CD4-positive, alpha-beta T cell treated with Interleukin-10 for 1 hour (primary cell): ENCODE data around the gene CLIC1.
A peak's percentile ranks its signal among the peaks of the same experiment; 100 is the strongest.
"Not testable (repeated sequence)": the region's sequence is repeated elsewhere in the genome, so short reads cannot be mapped to it uniquely, and the experiment has no call there.

Source experiments
- DNase-seq: peaks from one replicate; pipeline ENCODE4 v3.0.0-alpha.2; 2020

Gene CLIC1

DNA sequence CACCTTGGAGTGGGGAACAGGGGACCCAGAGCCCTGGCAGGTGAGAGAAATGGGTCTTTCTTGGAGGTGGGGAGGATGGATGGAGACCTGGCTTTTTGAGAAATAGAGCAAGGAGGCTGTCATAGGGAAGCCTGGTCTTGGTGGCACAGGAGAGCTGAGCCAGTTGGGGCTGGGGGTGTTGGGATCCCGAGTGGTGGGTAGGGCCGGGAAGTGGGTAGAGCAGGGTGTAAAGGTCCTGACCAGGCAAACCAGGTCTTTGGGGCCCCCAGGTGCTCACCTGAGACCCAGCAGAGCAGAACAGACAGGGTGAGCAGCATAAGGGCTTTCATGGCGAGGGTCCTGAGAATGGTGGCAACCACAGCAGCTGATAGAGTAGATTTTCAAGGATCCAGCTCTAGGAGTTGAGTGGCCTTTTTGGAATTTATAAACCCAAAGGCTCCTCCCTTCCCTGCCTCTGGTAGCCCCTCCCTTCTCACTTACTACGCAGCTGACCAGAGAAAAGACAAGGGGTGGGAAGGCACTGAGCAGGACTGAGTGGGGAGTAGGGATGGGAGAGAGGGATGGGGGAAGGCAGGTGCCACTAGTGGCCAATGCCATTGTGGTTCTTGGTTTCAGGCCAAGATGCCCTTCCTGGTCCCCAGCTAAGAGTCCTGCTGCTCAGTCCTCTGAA is 14.8 kb downstream of the CLIC1 start, which contains the start of gene LY6G6C:
Gene LY6G6C, minus strand, starts transcription at position 396 of the 670 bp plus-strand sequence. Its CDS starts 67 bp downstream, at position 329.
- no peak for DNase-seq

DNA sequence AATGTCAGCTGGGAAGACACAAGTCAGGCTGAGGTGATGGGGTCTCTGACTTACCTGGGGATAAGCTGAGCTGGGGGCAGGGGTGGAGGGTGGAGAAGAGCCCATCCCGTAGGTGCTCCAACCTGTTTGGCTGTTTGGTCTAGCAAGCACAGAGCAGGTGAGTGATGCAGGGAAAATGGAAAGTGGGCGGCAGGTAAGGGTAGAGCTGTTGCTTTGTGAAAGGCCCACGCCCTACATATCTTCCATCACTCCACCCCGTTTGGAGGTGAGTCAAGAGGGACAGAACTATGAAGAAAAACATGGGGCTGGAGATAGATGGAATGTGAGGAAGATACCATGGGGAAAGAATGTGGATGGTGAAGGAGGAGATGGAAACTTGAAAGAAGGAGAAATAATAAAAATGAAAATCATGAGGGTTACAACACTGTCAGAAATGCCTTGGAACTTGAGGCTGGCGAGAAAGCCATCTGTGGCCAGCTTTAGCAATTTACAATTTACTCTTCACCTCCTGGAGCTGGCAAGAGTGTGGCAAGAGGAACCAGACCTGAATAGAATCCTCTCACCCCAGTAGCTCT is 16.0 kb downstream of the CLIC1 start:
- no peak for DNase-seq

DNA sequence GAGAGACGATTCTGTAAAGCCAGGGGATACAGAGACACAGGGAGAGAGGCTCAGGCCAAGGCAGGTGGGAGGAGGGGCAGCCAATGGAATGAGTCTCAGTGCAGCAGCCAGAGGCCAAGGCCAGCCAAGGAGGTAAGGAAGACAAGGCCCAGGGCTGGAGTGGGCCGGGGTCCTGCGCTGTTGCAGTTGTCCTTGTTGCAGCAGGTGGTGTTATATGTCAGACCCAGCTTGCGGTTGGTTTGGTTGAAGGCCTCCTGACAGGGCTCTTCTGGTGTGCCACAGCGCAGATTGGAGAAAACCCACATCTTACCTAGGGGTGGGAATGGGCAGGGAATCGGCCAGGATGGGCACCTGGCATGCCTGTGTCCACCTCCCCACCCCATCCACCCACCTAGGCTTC is 17.3 kb downstream of the CLIC1 start:
- no peak for DNase-seq

DNA sequence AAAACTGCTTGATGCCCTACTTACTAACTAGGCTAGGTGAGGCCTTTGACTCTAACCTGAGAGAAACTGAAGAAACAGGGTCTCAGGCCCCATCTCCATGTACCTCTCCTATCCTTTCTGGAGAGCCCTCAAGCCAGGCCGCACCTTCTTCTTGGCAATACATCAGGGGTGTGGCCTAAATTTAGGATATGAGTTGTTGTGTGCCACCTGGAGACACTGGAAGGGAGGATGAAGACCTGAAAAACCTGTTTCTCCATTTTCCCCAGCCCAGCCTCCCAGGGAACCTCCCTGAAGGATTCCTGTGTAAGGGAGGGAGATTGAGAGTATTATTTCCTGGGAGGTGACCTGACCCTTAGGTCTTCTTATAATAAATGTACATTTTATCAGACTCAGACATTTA is 18.1 kb downstream of the CLIC1 start:
- no peak for DNase-seq

DNA sequence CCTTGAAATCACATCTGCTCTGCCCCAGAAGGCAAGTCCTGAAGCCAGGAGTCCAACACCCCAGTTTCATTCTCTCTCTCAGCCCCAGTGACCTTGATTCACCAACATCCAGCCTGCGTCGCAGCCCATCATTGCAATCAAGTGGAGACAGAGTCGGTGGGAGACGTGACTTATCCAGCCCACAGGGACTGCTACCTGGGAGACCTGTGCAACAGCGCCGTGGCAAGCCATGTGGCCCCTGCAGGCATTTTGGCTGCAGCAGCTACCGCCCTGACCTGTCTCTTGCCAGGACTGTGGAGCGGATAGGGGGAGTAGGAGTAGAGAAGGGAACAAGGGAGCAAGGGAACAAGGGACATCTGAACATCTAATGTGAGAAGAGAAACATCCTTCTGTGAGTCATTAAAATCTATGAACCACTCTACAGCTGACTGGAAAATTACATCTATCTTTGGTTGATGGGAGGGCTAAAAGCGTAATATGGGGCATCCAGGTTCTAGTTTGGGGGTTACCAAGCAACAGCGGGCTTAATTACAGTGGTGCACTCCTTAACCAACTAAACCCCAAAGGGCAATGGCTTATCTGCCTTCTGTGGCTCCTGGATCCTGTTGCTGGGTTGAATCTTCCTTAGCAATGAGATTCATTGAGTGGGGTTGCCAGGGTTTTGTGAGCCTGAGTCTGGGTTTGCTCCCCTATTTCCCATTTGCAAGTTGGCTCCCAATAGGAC is 18.7 kb downstream of the CLIC1 start:
- no peak for DNase-seq

DNA sequence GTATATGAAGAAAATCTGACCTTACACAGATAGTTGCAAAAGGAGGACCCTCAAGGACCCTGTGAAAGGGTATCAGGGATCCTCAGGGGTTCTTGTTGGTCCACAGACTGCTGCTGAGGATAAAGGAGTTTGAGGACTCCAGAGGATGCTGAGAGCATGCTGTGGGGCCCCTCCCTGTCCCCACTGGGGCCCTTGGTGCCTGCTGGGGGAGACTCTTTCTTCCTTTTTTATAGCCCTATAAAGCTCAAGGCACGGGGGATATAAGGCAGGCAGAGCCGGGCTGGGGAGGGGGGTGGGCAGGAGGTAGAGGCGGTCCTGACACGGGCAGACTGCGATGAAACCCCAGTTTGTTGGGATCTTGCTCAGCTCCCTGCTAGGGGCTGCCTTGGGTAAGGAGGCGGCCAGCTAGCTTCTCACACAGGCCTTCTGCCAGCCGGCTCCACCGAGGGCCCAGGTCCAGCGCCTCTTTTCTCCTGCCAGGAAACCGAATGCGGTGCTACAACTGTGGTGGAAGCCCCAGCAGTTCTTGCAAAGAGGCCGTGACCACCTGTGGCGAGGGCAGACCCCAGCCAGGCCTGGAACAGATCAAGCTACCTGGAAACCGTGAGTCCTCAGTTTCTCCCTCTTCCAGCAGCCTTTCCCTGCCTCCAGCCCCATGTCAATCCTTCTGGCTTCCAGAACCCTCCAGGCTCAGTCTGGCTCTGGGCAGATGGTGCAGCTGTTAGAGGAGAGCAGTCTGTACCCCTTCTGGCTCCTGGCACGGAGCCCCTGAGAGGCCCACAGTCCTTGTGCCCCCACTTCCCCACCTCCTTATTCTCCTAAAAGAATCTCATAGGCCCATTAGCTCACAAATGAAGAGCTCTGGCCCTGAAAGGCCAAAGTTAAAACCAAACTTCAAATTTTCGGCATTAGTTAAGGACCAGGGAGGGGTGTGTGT is 21.0 kb downstream of the CLIC1 start, which contains the start of gene LY6G6D:
Gene LY6G6D, plus strand, starts transcription at position 327 of the 937 bp plus-strand sequence. Its CDS starts 8 bp downstream, at position 335.
- DNase-seq = no peak

DNA sequence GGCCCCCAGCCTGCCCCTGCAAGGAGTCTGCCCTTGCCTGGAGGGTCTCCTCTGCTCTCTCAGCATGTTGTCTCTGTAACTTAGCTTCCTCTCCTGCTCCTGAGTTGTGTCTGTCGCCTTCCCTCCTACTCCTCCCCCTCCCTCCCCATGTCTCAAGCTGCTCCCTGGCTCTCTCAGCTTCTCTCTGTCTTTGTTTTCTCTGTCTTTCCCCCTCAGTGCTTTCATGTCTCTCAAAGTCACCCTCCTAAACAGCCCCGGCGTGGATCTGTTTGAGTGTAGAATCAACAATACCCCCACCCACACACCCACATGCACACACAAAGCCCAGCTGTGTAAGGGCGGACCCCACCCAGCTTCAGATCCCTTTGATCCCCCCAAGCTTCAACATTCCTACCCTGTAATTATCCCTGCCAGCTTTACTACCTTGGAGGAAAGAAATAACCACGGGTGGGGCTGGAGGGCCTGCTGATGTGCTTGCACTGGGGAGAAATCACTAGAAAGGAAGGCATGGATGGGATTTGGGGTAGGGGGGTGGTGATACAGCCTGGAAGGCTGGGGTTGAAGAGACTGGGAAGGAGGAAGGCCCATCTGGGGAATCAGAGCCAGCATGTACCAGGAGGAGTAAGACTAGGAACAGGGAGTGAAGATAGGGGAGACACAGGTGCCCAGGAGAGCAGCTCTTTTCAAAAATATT is 22.2 kb downstream of the CLIC1 start:
- DNase-seq = no peak

DNA sequence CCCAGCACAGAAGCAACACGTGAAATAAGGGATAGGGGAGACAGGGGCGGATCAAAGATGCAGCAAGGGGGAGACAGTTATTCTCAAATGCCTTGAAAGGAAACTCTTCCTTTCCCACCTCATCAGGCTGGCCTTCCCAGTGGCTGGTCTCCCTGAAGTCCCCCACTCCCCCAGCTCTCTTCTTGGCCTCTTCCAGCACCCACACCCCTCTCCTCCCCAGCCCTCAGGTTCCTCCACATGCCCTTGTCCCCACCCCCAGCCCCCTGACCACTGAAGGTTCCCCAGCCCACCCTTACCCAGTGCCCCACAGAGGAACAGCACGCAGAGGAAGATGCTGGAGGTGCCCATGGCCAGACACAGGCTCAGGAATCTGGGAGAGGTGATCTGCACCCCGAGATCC is 22.9 kb downstream of the CLIC1 start:
- DNase-seq = no peak

DNA sequence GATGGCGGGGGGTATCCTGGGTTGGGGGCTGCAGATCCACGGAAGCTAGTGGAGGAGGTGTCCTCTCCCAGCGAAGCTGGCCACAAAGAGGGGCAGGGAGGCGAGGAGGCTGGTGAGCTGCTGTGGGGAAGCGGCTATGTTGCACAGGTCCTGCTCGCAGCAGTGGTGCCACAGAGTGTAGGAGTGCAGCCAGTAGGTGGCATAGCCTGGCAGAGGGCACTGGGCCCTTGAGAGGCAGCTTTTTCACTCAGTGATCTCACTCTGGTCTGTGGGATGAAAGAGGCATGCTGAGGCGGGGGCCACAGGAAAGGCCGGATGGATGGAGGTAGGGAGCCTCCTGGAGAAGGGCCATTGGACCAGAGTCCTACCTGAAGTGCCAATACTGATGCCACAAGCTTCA is 24.0 kb downstream of the CLIC1 start:
- peak; percentile 29 for DNase-seq

DNA sequence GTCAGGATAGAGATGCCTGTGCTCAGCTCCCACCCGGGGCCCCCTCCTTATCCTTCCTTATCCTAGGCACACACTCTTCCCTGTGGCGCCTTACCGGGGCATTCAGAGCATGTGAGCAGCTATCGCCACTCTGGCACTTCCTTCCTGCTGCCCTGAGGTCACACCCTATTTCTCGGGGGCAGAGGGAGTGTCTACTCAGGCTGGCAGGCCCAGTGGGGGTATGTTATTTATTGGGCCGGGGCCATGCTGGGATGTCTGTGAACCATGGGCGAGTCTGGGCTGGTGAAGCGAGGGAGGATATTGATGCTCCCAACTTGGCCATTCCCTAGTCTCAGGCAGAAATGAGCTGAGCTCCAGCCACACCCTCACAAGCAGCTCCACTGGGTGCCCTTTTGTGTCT is 25.1 kb downstream of the CLIC1 start:
- no peak for DNase-seq

DNA sequence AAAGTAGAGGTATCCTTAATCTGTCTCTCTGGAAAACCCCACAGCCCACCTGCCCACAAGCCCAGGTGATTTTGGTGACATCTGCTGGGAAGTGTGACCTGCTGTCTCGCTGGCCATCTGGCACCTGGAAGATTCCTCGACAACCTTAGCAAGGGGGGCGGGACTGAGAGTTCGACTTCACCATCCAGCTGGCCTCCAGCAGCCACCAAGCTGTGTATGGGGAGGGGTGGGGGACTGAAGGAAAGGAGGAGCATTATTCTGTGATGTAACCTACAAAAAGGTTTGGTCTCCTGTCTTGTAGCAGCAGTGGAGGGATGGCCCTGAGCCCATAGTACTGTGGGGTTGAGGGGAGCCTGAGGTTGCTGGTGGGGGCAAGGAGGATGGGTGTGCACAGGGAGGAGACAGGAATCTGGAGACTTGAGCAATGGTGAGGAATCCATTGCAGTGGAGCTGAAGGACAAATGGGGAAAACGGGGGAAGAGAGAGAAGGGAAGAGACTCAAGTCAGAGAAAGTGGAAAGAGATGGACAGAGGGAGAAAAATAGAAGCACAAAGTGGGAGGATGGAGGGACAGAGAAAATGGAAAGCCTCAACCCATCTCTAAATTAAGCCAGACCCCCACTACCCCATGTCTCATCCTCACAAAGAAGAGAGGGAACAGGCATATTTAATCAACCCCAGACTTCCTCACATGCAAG is 25.7 kb downstream of the CLIC1 start:
- DNase-seq = no peak

DNA sequence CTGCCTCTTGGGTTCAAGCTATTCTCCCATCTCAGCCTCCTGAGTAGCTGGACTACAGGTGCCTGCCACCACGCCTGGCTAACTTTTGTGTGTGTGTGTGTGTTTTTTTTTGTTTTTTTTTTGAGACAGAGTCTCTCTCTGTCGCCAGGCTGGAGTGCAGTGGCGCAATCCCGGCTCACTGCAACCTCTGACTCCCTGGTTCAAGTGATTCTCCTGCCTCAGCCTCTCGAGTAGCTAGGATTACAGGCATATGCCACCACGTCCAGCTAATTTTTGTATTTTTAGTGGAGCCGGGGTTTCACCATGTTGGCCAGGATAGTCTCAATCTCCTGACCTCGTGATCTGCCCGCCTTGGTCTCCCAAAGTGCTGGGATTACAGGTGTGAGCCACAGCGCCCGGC is 27.2 kb downstream of the CLIC1 start:
- DNase-seq = not testable (repeated sequence)

DNA sequence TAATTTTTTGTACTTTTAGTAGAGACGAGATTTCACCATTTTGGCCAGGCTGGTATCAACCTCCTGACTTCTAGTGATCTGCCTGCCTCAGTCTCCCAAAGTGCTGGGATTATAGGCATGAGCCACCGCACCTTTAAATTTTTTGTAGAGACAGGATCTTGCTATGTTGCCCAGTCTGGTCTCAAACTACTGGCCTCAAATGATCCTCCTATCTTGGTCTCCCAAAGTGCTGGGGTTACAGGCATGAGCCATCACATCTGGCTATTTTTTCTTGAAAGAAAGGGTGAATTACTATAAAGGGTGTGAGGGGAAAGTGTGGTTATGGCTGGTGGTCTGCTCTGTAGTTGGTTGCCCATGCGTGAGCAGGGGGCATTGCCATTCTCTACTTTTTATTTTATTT is 28.1 kb downstream of the CLIC1 start:
- DNase-seq = no peak

DNA sequence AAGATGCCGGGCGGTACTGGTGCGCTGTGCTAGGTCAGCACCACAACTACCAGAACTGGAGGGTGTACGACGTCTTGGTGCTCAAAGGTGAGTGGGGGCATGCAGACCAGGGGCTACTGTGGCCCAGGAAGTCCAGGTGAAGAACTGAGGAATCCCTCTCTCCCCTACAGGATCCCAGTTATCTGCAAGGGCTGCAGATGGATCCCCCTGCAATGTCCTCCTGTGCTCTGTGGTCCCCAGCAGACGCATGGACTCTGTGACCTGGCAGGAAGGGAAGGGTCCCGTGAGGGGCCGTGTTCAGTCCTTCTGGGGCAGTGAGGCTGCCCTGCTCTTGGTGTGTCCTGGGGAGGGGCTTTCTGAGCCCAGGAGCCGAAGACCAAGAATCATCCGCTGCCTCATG is 28.6 kb downstream of the CLIC1 start:
- no peak for DNase-seq

DNA sequence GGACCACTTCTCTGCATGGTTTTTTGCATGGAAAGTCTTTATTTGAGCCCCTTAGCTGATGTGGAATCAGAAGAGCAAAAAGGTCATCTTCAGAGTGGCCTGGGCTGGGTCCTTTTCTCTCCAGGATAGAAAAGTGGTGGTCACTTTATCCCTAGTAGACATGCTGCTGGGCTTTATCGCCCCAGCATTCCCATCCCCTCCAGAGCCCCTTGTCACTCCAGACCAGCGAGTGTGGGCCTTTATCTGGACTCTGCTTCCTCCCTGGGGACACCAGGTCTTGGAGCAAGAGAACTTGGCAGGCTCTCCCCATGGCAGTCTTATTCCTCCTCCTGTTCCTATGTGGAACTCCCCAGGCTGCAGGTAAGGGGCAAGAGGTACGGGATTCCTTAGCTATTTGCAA is 29.7 kb downstream of the CLIC1 start, which contains the start of gene LY6G6F:
Gene LY6G6F, plus strand, starts transcription at position 268 of the 400 bp plus-strand sequence. Its CDS starts 41 bp downstream, at position 309.
- DNase-seq = no peak

DNA sequence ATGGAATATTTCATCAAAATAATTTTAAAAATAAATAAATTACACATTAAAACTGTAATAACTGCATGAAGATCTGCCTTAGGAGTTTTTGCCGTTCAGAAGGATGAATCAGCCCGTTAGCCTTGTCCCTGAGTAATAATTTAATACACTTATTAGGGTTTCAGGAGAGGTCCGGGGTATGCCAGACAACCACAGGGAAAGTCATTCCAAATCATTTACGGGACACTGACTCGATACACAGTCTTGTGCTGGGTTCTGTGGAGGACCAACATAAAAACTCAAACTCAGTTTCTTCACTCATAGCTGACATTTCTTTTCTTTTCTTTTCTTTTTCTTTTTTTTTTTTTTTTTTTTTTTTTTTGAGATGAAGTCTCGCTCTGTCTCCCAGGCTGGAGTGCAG is 30.4 kb downstream of the CLIC1 start:
- DNase-seq = no peak

DNA sequence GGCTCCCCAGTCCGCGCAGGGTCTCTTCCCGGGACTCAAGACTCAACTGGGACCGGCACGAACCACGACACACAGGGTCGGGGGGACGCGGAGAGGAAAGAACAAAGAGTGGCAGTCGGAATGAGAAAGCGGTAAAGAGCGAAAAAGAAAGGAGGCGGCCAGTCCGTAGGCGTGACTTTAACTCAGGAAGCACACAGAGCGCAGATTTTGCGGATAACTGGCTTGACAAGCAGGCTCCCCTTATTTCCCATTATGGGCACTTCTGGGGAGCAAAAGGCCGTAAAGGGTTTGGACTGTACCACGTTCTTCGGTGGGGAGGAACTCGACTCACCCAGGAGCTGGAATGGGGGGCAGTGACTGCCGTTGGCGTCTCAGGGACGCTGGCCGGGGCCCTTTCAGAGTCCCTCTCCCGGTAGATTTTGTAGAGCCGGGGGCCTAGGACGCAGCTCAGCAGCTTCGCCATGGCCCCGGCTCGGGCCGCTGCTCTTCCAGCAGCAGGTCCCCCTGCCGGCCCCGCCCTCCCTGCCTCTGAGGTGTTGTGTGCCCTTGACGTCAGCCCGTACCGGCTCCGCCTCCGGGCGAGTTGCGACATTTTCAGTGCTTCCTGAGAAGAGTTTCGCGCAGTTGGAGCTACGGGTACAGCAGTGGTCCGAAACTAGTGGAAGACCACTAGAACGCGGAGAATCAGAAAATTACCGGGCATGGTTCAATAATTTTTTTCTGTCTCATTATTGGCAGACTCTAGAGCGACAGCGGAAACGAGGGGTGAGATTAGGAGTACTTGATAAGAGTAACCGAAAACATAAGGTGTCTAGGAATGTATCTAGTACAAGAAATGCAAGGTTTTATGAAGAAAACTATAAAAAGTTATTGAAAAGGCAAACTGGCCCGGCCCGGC is 33.3 kb downstream of the CLIC1 start, which contains the start of gene ABHD16A:
Gene ABHD16A, minus strand, starts transcription at position 506 of the 898 bp plus-strand sequence. Its CDS starts 43 bp downstream, at position 463.
- DNase-seq = peak; percentile 98

DNA sequence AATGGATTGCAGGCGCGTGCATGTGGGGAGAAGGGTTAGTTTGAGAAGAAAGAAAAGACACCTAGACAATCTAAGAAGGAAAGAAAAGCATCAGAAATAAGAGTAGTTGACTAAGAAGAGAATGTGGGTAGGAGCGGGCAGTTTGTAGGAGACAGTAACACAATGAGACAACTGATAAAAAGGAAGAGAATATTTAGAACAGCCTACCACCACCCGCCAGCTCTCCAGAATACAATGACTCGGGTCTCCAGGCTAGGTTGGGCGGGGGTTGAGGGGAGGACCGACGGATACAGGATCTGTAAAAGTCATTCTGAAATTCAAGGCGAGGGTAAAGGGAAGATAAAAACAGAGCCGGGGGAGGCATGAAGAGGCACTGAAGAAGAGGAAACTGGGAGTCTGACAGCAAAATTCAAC is 33.9 kb downstream of the CLIC1 start:
- peak; percentile 15 for DNase-seq

DNA sequence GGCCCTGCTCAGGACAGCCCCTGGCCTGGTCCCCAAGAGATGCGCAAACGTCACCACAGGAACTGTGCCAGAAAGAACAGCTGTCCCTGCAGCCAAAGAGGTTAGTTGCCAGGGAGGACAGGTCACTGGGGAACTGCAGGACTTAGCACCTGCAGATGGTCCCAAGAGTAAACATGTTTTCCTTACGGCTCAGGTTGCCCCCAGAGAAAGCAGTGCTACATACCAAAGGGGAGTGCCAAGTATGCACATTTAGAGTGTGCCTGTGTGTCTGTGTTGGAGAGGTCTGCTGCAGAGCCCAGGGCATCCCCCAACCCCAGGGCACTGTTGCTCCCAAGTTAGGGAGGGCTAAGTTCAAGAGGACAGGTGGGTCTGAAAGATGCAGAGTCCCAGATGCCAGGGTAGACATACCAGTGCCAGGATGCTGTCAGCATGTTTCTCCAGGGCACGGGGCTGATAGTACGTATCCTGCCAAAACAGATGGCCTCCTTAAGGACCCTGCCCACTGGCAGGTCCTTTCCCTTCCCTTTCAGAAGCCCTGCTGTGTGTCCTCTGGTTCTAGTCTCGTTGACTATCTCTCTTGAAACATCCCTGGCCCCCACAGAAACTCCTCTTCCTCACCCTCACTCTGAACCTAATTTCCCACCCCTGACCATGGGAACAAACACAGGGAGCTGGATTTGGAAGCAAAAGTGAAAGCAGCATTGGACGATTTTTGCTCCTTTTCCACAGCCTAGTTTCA is 34.5 kb downstream of the CLIC1 start:
- DNase-seq = no peak
